GM19025 (cell line): ENCODE data around the gene SPIRE1.

ENCODE experiments used
- ATAC-seq: cut with Tn5 transposase; IDR thresholded peaks from one replicate; pipeline ENCODE4 v1.9.1; 2021; ENCODE audit warnings: mild to moderate bottlenecking, low read depth, moderate library complexity; ENCODE audit not compliant: unreplicated experiment

SPIRE1 gene

GRCh38 chr18:12604445-12605007, 53.4 kb downstream of the SPIRE1 start:
- no peak for ATAC-seq

DNA sequence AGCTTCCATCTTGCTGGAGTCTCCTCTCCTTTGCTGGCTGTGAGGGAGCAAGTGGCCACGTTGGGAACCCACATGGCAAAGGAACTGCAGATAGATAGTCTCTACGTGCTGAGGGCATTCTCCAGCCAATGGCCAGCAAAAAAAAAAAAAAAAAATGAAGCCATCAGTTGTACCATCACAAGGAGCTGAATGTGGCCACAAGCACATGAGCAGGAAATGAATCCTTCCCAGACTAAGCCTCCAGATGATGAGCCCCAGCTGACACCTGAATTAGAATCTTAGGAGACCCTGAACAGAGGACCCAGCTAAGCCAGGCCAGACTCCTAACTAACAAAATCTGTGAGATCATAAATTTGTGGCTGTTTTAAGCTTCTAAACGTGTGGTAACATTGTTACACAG, 57.9 kb downstream of the SPIRE1 start:
- ATAC-seq = no peak

DNA sequence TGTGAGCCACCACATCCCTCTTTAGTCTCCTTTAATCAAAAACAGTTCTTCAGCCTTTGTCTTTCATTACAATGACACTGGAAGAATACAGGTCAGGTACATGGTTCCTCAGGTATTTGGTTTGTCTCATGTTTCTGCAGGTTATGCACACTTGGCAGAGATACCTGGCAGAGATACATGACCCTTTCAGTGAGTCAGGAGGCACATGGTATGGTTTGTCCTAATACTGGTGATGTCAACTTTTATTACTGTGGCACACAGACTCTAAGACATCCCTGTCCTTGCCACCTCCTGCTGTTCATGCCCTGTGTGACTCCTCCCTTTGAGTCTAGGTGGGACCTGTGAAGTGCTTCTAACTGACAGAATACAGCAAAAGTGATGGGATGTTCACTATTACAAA, 58.4 kb downstream of the SPIRE1 start:
- ATAC-seq = no peak

GRCh38 chr18:12598181-12598930, 59.6 kb downstream of the SPIRE1 start:
- no peak for ATAC-seq

DNA sequence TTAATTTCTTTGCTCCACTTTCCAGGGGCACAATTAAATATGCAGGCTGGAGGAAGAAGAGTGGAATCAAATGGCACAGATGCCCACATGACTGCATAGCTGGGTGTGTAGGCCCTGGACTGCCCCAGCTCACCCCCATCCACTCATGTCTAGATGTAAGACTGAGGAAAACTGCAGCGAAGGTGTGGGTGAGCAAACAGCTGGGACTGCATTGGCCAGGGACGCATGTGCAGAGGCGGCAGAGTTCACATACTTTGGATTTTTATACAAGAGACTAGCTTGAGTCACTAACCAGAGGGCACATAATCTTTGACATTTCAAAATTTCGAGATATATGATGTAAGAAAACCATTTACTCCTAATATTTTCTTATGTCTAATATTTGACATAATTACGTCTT, 60.1 kb downstream of the SPIRE1 start:
- no peak for ATAC-seq

DNA sequence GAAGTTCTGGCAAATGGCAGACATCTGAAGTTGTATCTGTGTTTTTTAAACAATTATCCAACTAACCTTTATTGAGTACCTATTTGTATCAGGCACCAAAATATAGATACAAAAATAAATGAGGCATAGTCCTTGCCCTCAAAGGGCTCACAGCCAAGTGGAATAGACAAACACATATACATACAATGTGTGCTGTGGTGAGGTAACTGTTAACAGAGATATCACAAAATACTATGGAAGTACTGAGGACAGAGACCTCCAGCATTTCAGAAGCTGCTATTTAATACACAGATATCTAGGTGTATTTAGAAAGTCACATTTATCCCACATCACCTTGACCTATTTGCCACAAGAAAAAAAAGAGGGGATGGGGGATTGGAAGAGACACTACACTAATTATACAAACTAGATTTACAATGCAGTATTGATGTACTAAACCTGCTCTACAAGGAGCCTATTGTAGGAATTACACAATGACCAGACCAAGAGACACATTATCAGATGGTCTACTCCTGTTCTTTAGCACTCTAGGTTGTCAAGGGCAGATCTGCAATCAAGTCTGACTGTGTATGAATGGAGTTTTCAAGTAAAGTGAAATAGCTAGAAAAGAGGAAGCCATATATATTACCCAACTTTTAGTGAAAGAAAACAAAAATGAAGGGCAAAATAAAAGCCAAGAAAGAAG, 62.2 kb downstream of the SPIRE1 start:
- no peak for ATAC-seq

DNA sequence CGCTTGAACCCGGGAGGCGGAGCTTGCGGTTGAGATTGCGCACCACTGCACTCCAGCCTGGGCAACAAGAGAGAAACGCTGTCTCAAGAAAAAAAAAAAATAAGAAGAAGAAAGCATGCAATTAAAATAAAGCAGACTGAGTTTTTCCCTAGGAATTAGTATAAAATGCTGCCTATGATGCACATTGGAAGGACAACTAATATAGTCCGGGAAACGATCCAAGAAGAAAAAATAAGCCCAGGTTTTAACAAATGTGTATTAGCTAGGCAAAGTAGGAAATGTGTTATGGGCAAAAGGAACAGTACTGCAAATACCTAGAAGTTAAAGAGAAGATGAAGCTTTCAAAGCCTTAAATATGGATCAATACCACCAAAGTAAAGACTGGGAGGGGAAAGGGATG, 64.0 kb downstream of the SPIRE1 start:
- no peak for ATAC-seq

GRCh38 chr18:12592597-12593127, 65.2 kb downstream of the SPIRE1 start:
- ATAC-seq = no peak

DNA sequence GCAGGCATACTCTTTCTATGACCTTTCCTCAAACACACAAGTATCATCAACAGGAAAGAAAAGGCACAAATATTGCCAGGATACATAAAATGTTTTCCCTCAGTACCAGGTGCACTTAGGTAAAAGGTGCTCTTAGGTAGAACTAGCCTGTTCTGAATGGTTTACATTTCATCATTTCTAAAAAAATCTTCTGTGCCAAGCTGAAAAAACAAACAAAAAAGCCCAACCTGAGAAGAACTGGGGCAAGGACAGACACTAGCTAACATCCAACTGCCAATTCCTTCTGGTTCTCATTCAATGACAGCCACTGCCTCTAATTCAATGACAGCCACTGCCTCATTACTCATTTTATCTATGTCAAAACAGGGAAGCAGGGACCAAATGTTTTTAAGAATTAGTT, 68.5 kb downstream of the SPIRE1 start:
- ATAC-seq = no peak

DNA sequence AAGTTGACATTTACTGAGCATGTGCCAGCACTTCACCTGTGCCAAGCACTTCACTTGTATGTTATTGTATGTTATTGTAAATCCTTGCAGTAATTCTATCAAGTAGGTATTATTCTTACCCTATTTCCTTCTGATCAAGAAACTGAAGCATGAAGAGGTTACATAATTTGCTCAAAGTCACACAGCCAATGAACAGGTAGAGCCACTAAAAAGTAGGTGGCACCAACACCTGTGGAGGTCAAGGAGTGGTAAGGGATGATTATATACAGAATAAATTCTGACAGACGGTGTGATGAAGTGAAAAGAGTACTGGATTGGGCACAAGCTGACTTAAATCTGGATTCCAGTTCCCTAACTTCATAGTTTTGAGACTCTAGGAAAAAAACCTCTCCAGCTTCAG, 71.0 kb downstream of the SPIRE1 start:
- no peak for ATAC-seq

DNA sequence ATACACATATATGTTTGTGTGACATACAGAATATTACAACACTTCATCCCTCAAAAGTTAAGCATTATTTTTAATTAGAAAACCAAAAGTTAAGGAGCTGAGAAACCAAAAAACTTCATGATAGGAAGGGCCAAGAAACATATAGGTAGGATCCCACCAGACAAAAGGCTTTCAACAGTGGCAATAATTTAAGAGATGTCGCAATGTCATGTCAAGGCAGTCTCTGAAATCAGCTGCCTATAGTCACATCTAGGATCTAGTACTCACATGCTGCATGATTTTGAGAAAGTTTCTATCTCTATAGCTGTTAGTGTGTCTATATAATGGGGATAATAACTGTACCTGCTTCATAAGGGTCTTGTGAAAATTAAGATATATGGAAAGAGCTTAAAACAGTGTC, 72.7 kb downstream of the SPIRE1 start:
- no peak for ATAC-seq

- ATAC-seq = no peak
Measured at GRCh38 chr18:12580630-12581342, 77.1 kb downstream of the SPIRE1 start.

- no peak for ATAC-seq
Measured at GRCh38 chr18:12579775-12580174, 78.1 kb downstream of the SPIRE1 start.

DNA sequence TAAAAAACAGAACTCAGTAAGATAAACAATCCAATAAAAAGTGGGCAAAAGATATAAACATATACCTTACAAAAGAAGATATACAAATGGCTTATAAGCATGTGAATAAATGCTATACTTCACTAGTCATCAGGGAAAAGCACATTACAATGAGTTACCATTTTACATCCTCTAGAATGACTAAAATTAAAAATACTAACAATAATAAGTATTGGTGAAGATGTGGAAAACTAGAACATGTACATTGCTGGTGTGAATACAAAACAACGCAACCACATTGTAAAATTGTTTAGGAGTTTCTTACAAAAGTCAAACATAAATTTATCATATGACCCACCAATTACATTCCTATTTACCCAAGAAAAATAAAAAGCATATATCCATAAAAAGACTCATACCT, 80.1 kb downstream of the SPIRE1 start:
- ATAC-seq = no peak

DNA sequence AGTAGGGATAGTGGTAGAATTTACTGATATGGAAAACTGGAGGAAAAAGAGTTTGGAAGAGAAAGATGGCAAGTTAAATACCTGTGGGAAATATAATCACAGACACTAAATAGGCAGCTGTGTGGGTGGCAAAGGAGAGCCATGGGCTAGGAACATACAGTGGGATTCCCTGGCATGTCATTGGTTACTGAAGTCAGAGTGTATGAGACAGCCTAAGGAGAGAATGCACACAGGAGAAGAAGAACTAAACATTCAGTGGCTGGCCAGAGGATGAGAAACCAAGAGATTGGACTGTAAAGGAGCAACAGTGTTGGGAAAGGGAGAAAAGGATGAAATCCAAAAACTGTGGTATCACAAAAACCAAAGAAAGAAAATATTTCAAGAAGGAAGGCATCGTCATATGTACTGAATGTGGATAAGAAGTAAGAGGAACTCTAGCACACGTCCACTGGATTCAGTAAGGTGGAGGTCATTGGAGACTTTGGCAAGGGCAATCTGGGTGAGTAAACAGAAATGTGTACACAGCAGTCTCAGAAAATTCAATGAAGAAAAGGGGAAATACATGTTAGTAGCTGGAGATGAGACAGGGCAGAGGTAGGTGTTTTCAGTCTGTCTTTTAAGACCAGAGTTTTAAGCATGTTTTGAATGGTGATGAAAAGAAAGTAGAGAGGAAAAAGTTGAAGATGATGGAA, 83.3 kb downstream of the SPIRE1 start:
- ATAC-seq = no peak

- ATAC-seq = no peak
Measured at GRCh38 chr18:12571630-12572029, 86.3 kb downstream of the SPIRE1 start.

GRCh38 chr18:12569791-12570190, 88.1 kb downstream of the SPIRE1 start:
- ATAC-seq = no peak

GRCh38 chr18:12567849-12568248, 90.1 kb downstream of the SPIRE1 start:
- no peak for ATAC-seq

DNA sequence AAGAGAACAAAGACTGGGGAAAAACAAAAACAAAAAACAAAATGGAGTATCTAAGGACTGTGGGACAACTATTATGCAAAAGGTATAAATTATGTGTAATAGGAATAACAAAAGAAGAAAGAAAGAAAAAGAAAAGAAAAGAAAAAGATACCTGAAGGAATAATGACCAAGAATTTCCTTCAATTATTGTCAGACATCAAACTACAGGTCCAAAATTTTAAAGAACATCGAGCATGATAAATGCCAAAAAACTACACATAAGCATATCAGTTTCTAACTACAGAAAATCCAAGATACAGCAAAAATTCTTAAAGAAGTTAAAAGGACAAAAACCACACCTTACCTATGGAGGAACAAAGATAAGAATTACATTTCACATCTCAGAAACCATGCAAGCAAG, 93.0 kb downstream of the SPIRE1 start:
- no peak for ATAC-seq

- ATAC-seq = no peak
Measured at GRCh38 chr18:12564378-12564777, 93.5 kb downstream of the SPIRE1 start.
